EH (cell line): ENCODE results near the gene FGB.
A peak's percentile ranks its signal among the peaks of the same experiment; 100 is the strongest.
"Not testable (repeated sequence)": the region's sequence is repeated elsewhere in the genome, so short reads cannot be mapped to it uniquely, and the experiment has no call there.

Source experiments
- DNase-seq: peaks from one replicate; pipeline ENCODE4 v3.0.0-alpha.2; 2015; ENCODE audit warnings: low read depth

FGB gene

GRCh38 chr4:154597281-154597680 is 34.5 kb downstream of the FGB start:
- DNase-seq, result not testable (repeated sequence)

GRCh38 chr4:154597798-154598774 is 35.3 kb downstream of the FGB start:
- no peak for DNase-seq

GRCh38 chr4:154602404-154603020 is 39.7 kb downstream of the FGB start:
- no peak for DNase-seq

- no peak for DNase-seq
Observed at GRCh38 chr4:154603033-154603943, 40.5 kb downstream of the FGB start.

- DNase-seq, result no peak
Observed at GRCh38 chr4:154604696-154605200, 41.9 kb downstream of the FGB start.

- DNase-seq, result no peak
Observed at GRCh38 chr4:154606728-154607723, 44.2 kb downstream of the FGB start.

GRCh38 chr4:154608361-154609252 is 45.8 kb downstream of the FGB start:
- no peak for DNase-seq

GRCh38 chr4:154609532-154609931 is 46.7 kb downstream of the FGB start:
- DNase-seq, result no peak

GRCh38 chr4:154610582-154610981 is 47.8 kb downstream of the FGB start:
- DNase-seq, result no peak

- DNase-seq, result no peak
Observed at GRCh38 chr4:154611833-154612232, 49.0 kb downstream of the FGB start.

- no peak for DNase-seq
Observed at GRCh38 chr4:154612472-154613414, 49.9 kb downstream of the FGB start, which contains the start of gene FGG. FGG (minus strand) TSS chr4:154612656; CDS start chr4:154612609, 47 bp downstream.

- no peak for DNase-seq
Observed at GRCh38 chr4:154614306-154614705, 51.5 kb downstream of the FGB start.

- DNase-seq, result no peak
Observed at GRCh38 chr4:154615211-154615610, 52.4 kb downstream of the FGB start.

- DNase-seq, result no peak
Observed at GRCh38 chr4:154616287-154616686, 53.5 kb downstream of the FGB start.

- DNase-seq, result no peak
Observed at GRCh38 chr4:154616731-154617130, 53.9 kb downstream of the FGB start.

- DNase-seq, result no peak
Observed at GRCh38 chr4:154617820-154618317, 55.1 kb downstream of the FGB start.

GRCh38 chr4:154618708-154619315 is 56.0 kb downstream of the FGB start:
- peak; percentile 54 for DNase-seq

- no peak for DNase-seq
Observed at GRCh38 chr4:154620111-154620510, 57.3 kb downstream of the FGB start.
